ENCODE data around the gene ATG101.
A peak's percentile ranks its signal among the peaks of the same experiment; 100 is the strongest.

DNA sequence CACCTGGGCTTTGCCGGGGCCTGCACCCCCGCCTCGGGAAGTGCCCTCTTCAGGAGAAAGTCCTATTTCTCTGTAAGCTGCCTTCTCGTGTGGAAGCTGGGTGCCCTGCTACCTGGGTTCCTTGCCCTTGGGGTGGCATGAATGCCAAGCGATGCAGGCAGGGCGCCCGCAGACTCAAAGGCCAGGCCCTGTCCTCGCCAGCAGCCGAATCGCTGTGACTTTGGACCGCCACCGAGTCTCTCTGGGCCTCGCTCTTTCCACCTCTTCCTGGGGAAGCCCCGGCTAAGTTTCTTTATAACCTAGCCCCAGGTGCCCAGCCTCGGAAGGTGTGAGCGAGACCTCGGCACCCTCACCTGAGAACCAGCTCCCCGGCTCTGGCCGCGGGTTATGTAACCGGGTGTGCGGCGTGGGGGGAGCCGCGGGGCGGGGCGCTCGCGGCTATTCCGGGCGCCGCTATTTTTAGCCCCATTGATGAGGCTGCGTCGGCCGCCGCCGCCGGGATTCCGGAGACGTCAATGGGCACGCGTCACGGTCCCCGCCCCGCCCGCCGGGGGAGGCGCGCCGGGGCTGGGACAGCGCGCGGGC, 33.1 kb upstream of the ATG101 start:
- TF ChIP-seq, protein P1, sequence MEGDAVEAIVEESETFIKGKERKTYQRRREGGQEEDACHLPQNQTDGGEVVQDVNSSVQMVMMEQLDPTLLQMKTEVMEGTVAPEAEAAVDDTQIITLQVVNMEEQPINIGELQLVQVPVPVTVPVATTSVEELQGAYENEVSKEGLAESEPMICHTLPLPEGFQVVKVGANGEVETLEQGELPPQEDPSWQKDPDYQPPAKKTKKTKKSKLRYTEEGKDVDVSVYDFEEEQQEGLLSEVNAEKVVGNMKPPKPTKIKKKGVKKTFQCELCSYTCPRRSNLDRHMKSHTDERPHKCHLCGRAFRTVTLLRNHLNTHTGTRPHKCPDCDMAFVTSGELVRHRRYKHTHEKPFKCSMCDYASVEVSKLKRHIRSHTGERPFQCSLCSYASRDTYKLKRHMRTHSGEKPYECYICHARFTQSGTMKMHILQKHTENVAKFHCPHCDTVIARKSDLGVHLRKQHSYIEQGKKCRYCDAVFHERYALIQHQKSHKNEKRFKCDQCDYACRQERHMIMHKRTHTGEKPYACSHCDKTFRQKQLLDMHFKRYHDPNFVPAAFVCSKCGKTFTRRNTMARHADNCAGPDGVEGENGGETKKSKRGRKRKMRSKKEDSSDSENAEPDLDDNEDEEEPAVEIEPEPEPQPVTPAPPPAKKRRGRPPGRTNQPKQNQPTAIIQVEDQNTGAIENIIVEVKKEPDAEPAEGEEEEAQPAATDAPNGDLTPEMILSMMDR (IDR thresholded peaks at IDR 0.05), result peak in 1 of 3 experiments; percentile 10
- TF ChIP-seq POLR2A (IDR thresholded peaks at IDR 0.05; ENCODE audit: low read depth), result no peak

All from esophagus muscularis mucosa (tissue), 3 donors.